GM21723 (cell line): ENCODE measurements around the gene STX8.

Source experiments
- ATAC-seq: cut with Tn5 transposase; IDR thresholded peaks from one replicate; pipeline ENCODE4 v1.9.1; 2021; ENCODE audit warnings: mild to moderate bottlenecking, moderate library complexity; ENCODE audit not compliant: unreplicated experiment

STX8 gene

DNA sequence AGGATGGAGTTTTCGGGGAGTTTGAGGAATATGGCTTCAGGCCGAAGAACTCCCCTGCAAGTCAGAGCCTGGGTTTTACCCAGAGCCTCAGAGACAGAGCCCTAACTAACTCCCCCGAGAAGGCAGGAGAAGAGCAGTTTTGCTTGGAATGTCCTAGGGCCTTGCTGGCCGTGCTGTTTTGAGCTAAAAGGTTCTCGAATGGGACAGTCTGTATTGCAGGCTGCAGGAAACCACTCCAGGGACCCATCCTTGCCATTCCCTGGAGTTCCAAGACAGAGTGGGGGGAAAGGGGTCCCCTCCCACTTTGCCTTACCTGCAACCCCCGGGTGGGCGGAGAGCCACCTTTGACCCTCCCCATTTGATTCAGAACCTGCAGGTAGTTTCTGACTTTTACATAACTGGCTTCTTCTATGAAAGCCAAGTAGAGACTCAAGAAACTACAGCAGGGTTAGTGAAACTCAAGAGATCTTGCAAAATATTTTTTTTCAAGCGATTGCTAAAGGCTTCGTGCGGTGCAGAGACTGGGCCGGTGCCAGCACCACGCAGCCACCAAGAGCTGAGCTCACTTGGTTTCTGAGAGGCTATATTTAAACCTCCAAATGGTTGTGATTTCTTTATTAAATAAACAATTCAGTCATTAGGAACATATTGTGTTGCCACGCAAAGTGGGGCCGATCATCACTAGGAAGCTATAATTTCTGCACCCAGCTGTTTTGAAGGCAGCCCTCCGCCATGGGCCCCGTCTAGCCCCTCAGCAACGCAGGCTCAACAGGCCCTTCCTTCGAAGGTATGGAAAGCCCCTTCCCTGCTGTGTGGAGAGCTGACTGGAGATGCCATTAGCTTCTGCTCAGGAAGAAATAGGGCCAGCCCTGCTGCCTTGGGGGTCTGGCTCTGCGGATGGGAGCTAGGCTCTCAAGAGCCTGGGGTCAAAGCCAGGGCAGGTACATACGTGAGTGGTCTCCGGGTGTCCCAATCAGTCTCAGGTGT, 331.3 kb downstream of the STX8 start:
- no peak for ATAC-seq

DNA sequence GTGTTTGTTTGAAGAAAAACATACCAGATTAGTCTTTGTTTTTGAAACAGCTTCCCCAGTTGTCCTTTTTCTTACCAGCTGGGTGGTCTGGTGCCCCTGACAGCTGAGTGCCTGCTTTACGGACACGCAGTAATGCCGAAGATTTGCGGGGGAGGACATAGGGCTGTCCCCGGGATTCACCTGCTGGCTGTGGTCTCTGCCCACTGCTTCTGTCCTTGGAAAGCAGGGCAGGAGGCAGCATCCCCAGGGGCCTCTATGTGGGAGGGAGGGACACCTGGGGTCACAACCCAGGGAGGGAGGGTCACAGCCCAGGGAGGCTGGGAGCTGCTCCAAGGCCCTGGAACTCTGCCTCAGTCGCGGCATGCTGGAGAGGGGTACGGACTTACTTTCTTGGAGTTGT, 332.6 kb downstream of the STX8 start:
- no peak for ATAC-seq

DNA sequence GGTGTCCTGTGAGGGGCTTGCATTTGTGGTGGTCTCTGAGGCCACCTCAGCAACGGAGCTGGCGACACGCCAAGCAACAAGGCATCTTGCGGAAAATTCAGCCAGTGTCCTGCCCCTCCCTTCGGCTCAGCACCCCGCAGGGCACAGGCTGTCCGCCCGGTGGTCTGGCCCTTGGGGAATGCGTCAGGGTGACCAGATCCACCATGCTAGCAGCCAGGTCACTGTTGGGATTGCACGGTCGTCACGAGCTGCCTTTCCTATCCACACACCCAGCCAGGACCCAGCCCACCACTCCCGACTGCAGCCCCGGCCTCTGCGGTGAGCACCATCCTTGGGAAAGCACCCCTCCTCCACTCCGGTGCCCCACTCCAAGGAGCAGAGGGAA, 333.1 kb downstream of the STX8 start:
- no peak for ATAC-seq

- ATAC-seq, result no peak
Measured at GRCh38 chr17:9241774-9242496, 333.7 kb downstream of the STX8 start.

DNA sequence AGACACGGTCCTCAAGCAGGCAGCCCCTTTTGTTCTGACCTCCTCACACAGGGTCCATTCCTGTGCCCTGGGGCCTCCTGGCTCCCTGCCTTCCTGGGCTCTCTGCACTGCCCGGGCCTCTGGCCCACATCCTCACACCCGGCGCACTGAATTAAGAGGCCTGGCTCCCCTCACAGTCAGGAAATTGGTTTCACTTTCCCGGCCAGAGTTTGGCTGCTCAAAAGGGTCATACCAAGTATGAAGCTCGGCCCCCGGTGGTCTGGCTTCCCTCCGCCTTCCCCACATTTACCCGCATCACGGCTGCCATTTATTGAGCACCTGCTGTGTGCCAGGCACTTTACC, 334.3 kb downstream of the STX8 start:
- no peak for ATAC-seq

DNA sequence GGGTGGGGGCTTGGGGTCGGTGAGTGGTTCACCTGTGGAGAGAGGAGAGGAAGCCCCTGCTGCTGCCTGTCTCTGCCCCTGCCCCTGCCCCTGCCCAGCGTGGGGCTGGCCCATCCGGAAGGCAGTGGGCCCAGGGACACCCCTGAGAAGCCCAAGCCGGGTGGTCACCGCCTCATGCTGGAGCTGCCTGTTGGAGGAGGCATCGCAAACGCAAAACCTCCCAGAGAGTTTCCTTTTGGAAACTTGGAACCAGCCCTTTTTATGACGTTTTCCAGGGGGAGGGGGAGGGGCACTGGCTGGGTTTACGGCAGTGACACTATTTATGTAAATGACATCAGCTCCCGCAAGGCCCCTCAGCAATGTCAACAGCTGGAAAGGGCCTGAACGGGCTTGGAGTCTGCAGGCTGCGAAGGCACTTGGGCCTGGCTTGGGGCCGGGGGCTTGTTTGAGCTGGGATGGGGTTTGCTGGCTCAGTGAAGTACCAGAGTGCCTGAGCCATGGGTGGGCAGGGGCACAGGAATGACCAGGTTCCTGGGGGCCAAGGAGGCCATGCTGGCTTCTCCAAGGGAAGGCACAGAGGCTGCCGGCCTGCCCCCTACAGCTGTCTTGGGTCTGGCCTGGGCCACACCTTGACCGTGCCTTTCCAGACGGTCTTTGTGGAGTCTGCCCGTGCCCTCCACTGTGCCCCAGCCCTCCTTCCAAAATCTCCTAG, 334.8 kb downstream of the STX8 start:
- no peak for ATAC-seq

- peak; percentile 51 for ATAC-seq
Measured at GRCh38 chr17:9239793-9240658, 335.6 kb downstream of the STX8 start.

DNA sequence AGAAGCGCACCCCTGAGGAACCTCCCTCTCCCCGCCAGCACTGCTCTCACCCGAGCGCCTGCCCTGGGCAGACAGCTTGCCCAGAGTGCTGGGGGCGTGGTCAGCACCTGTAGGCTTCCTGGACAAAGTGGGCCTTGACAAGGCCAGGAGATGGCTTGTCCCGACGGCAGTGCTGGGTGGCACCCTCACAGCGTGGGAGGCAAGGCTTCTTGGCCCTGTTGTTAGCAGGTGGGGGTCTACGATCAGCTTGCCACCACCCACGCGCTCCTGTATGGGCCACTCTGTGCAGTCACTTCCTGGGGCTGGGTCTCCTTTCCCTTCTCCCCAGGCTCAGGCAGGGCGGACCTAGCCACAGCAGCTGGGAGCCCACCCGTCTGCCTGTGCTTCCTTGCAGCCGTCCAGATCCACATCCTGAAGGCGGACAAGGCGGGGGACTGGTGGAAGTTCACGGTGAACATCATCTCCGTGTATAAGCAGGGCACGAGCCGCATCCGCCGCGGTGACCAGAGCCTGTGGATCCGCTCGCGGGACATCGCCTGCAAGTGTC, 336.3 kb downstream of the STX8 start:
- ATAC-seq, result no peak

GRCh38 chr17:9238340-9239245, 337.0 kb downstream of the STX8 start:
- no peak for ATAC-seq

GRCh38 chr17:9237661-9238301, 337.8 kb downstream of the STX8 start:
- no peak for ATAC-seq

- ATAC-seq, result no peak
Measured at GRCh38 chr17:9237053-9237410, 338.6 kb downstream of the STX8 start.

GRCh38 chr17:9236286-9237052, 339.2 kb downstream of the STX8 start:
- ATAC-seq, result no peak

DNA sequence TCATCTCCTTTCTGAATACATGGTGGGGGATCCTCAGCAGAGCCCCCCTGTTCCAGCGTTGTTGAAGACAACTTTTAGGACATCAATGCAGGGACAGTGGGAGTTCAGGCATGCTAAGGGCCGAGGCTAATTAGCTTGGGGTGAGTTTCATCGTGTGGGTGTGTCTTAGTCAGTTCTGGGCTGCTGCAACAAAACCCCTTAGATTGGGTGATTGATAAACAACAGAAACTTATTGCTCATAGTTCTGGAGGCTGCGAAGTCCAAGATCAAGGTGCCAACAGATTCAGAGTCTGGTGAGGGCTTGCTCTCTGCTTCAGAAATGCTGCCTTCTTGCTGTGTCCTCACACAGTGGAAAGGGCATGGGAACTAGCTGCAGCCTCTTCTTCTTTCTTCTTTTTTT, 340.3 kb downstream of the STX8 start:
- ATAC-seq, result no peak

GRCh38 chr17:9234389-9234945, 341.2 kb downstream of the STX8 start:
- ATAC-seq, result no peak

GRCh38 chr17:9233761-9234160, 341.9 kb downstream of the STX8 start:
- no peak for ATAC-seq

- ATAC-seq, result no peak
Measured at GRCh38 chr17:9233271-9233599, 342.4 kb downstream of the STX8 start.

DNA sequence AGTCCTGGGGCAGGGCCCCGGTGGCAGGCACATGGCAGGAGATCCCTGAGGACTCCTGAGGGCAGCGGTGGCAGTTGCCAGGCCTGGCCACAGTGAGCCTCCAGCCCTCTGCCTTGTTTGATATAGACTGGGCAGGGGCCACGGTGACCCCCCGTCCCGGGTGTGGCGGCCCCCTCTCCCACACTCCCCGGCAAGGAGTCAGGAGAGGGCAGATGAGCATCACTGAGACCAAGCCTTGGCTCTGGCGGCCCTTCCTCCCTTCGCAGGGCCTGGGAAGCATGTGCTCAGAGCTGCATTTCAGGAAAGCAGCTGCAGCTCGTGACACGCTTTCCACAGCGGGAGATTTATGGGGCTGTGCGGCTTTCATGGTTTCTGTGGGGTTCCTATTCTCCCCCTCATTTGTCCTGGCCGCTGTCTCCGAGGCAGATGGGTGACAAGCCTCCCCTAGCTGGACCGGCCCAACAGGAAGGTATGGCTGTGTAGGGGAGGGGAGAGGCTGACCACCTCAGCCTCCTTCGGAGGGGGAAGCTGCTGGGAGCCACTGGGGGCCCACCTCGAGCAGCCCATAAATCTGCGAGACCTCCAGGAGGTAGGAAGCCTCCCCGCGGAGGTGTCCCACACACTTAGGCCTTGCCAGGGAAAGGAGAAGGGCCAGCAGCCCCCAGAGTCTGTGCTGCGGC, 342.9 kb downstream of the STX8 start:
- ATAC-seq, result no peak

DNA sequence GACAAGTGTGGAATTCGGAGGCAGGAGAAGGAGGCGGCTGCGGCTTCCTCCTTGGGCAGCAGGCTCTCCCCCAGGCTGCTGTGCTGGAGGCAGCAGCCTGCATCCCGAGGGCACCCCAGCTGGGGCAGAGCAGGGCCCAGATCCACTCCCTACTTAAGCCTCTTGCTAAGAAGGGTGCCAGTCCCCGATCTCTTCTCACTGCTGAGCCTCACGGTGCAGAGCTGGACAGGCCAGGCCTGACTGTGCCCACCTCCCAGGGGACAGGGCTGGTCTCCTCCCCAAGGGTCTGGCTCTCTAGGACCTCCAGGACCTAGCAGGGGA, 343.5 kb downstream of the STX8 start:
- no peak for ATAC-seq
